Endodermal cell (in vitro differentiated cells): ENCODE data around the gene KICS2. TPM values are rescaled to one million over a fixed set of nuclear protein-coding genes. Genes with fewer than 3 reads are reported as not detected.

Experiments used
- DNase-seq: peaks from one replicate; pipeline ENCODE4 v3.0.0-alpha.2; 2017
- H3K27ac ChIP-seq: 2 replicates; pipeline ENCODE4 v1.5.1; 2013; ENCODE audit warnings: mild to moderate bottlenecking, low read depth, low read length, moderate library complexity
- H3K27me3 ChIP-seq: 2 replicates; pipeline ENCODE4 v1.6.1; 2013; ENCODE audit warnings: mild to moderate bottlenecking, low read length, moderate library complexity; ENCODE audit not compliant: insufficient read depth, control insufficient read depth, poor library complexity, severe bottlenecking
- H3K36me3 ChIP-seq: 2 replicates; pipeline ENCODE4 v1.7.0; 2013; ENCODE audit warnings: mild to moderate bottlenecking, low read length, moderate library complexity; ENCODE audit not compliant: control insufficient read depth, insufficient read depth
- H3K4me1 ChIP-seq: one replicate; pipeline ENCODE4 v1.7.0; 2013; ENCODE audit warnings: low read length; ENCODE audit not compliant: control insufficient read depth, insufficient read depth
- H3K4me3 ChIP-seq: 2 replicates; pipeline ENCODE4 v1.5.1; 2013; ENCODE audit warnings: mild to moderate bottlenecking, low read length, moderate library complexity
- H3K9ac ChIP-seq: 2 replicates; pipeline ENCODE4 v1.6.1; 2013; ENCODE audit warnings: mild to moderate bottlenecking, low read length, moderate library complexity; ENCODE audit not compliant: poor library complexity, severe bottlenecking; ENCODE audit errors: extremely low read depth
- H3K9me3 ChIP-seq: 2 replicates; pipeline ENCODE4 v1.6.1; 2013; ENCODE audit warnings: mild to moderate bottlenecking, low read length, moderate library complexity; ENCODE audit not compliant: control insufficient read depth
- H3K27ac Mint-ChIP-seq: 2 replicates; pipeline ENCODE4 v1.8.0; 2020; ENCODE audit warnings: mixed read lengths
- H3K27me3 Mint-ChIP-seq: 2 replicates; pipeline ENCODE4 v1.8.0; 2021; ENCODE audit warnings: mild to moderate bottlenecking, mixed read lengths; ENCODE audit not compliant: insufficient read depth
- H3K36me3 Mint-ChIP-seq: 2 replicates; pipeline ENCODE4 v1.8.0; 2020; ENCODE audit warnings: low read depth, mixed read lengths
- H3K4me1 Mint-ChIP-seq: 2 replicates; pipeline ENCODE4 v1.8.0; 2020; ENCODE audit warnings: mixed read lengths
- H3K4me3 Mint-ChIP-seq: 2 replicates; pipeline ENCODE4 v1.8.0; 2020; ENCODE audit warnings: mild to moderate bottlenecking, moderate library complexity, mixed read lengths
- H3K9me3 Mint-ChIP-seq: 2 replicates; pipeline ENCODE4 v1.8.0; 2020; ENCODE audit warnings: mild to moderate bottlenecking, mixed read lengths
- WGBS, 2 experiments: methylation state at CpG; one replicate each; pipeline versions ENCODE4 v1.1.5 to v1.1.7; 2013; ENCODE audit warnings: missing lambda C conversion rate in 2 of 2, mixed read lengths in 1 of 2; ENCODE audit not compliant: insufficient coverage in 1 of 2, insufficient read length in 1 of 2; 5-methylcytosine and 5-hydroxymethylcytosine counted together
- total RNA-seq, 2 donors: library from RNA; stranded (reverse); fragmentation: NEBNext Ultra II Directional in 1 of 2; extraction: Animal tissue kit (Norgen Biotek cat#: 25700) in 1 of 2; gene quantifications; 2 replicates in 1 of 2; 3 replicates in 1 of 2; pipeline ENCODE4 v1.2.1, GENCODE V29; 2021
- TF ChIP-seq, protein P1 (sequence below): fragments of 200-600 bp; sonication (generic); conservative IDR thresholded peaks from 2 replicates; pipeline ENCODE4 v1.5.0; 2021; ENCODE audit warnings: antibody characterized with exemption, mild to moderate bottlenecking

KICS2 gene
- total RNA-seq, 2 donors from 2014 or later: 8.0 to 16.6 TPM

GRCh38 chr12:64258576-64258975, 36.5 kb upstream of the KICS2 start:
- DNase-seq: no peak
- H3K4me3 ChIP-seq: no peak overlapping the region
- no peak overlapping the region for H3K27ac ChIP-seq
- peaks cover 6% of the 10 kb centered on the region for H3K4me1 Mint-ChIP-seq
- H3K27ac Mint-ChIP-seq: no peak overlapping the region
- H3K4me3 Mint-ChIP-seq: no peak overlapping the region
- no peak overlapping the region for H3K9ac ChIP-seq
- no peaks in the 10 kb centered on the region for H3K9me3 Mint-ChIP-seq
- no peaks in the 10 kb centered on the region for H3K36me3 Mint-ChIP-seq
- H3K4me1 ChIP-seq: no peaks in the 10 kb centered on the region
- H3K9me3 ChIP-seq: no peaks in the 10 kb centered on the region
- WGBS, 2 experiments: 71 to 79% methylated on average over 1 to 3 of the region's 3 CpGs
- no peaks in the 10 kb centered on the region for H3K36me3 ChIP-seq
- no peaks in the 10 kb centered on the region for H3K27me3 Mint-ChIP-seq
- no peaks in the 10 kb centered on the region for H3K27me3 ChIP-seq
- TF ChIP-seq, protein P1, sequence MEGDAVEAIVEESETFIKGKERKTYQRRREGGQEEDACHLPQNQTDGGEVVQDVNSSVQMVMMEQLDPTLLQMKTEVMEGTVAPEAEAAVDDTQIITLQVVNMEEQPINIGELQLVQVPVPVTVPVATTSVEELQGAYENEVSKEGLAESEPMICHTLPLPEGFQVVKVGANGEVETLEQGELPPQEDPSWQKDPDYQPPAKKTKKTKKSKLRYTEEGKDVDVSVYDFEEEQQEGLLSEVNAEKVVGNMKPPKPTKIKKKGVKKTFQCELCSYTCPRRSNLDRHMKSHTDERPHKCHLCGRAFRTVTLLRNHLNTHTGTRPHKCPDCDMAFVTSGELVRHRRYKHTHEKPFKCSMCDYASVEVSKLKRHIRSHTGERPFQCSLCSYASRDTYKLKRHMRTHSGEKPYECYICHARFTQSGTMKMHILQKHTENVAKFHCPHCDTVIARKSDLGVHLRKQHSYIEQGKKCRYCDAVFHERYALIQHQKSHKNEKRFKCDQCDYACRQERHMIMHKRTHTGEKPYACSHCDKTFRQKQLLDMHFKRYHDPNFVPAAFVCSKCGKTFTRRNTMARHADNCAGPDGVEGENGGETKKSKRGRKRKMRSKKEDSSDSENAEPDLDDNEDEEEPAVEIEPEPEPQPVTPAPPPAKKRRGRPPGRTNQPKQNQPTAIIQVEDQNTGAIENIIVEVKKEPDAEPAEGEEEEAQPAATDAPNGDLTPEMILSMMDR: no peak

DNA sequence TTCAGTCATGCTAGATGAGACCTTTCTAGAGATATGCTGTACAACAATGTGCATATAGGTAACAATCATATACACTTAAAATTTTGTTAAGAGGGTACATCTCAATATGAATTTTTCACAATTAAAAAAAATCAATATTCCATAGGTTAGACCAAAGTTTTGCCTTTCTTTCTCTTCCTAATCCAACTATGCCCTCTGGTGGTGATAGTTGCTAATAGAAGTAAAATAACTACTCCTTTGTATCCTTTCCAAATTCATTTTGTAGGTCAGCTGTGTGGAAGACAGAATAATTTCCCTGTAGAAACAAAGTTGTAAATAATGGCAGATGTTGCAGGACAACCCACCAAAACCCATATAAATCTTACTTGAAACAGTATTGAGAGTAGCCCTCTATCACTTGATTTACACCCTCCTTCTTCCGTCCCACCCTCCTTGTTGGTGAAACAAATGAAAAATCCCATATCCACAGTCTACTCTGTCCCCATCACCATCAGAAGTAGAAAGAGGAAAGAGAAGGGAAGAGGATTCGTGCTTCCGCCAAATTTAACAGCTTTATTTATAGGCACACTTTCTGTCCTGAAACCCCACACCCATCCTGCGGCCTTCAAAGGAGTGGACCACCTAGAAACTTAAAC, 34.2 kb upstream of the KICS2 start:
- WGBS, 2 experiments: 78 to 83% methylated on average over 1 to 4 of the region's 4 CpGs
- H3K27ac Mint-ChIP-seq: no peak overlapping the region

GRCh38 chr12:64255249-64255648, 33.2 kb upstream of the KICS2 start:
- Histone ChIP-seq H3K36me3 (no peaks in the 10 kb centered on the region), H3K9ac (no peak overlapping the region), H3K27ac (no peak overlapping the region), H3K9me3 (no peaks in the 10 kb centered on the region), H3K4me1 (no peaks in the 10 kb centered on the region), H3K4me3 (no peak overlapping the region), H3K27me3 (no peaks in the 10 kb centered on the region)
- Mint-ChIP-seq H3K36me3 (no peaks in the 10 kb centered on the region), H3K9me3 (no peaks in the 10 kb centered on the region), H3K4me3 (no peak overlapping the region), H3K27me3 (no peaks in the 10 kb centered on the region), H3K27ac (no peak overlapping the region), H3K4me1 (peaks cover 6% of the 10 kb centered on the region)
- no peak for DNase-seq
- 77 to 89% methylated on average over 3 to 4 of the region's 4 CpGs for WGBS, 2 experiments
- TF ChIP-seq, protein P1: no peak

More for the DNA sequence above, 34.2 kb upstream of the KICS2 start:
- Mint-ChIP-seq H3K27me3 (no peaks in the 10 kb centered on the region), H3K36me3 (no peaks in the 10 kb centered on the region), H3K4me1 (peaks cover 6% of the 10 kb centered on the region), H3K9me3 (no peaks in the 10 kb centered on the region), H3K4me3 (peak overlapping the region; percentile 42)
- no peak for DNase-seq
- Histone ChIP-seq H3K36me3 (no peaks in the 10 kb centered on the region), H3K27ac (no peak overlapping the region), H3K4me3 (no peak overlapping the region), H3K27me3 (no peaks in the 10 kb centered on the region), H3K9me3 (no peaks in the 10 kb centered on the region), H3K4me1 (no peaks in the 10 kb centered on the region), H3K9ac (no peak overlapping the region)
- TF ChIP-seq, protein P1: peak; percentile 88
